GM21723 (cell line): ENCODE data around the gene CTNNA3.
A peak's percentile ranks its signal among the peaks of the same experiment; 100 is the strongest.
"Not testable (repeated sequence)": the region's sequence is repeated elsewhere in the genome, so short reads cannot be mapped to it uniquely, and the experiment has no call there.

Source experiments
- ATAC-seq: cut with Tn5 transposase; IDR thresholded peaks from one replicate; pipeline ENCODE4 v1.9.1; 2021; ENCODE audit warnings: mild to moderate bottlenecking, moderate library complexity; ENCODE audit not compliant: unreplicated experiment

The CTNNA3 gene

DNA sequence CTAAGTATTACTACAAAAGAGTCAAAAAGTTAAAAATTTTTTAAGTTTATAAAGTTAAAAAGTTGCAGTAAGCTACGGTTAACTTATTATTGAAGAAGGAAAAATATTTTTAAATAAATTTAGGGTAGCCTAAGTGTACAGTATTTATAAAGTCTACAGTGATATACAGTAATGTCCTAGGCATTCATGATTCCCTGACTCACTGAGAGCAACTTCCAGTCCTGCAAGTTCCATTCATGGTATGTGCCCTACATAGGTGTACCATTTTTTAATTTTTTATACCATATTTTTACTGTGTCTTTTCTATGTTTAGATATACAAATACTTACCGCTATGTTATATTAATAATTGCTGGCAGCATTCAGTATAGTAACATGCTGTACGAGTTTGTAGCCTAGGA is 92.3 kb downstream of the CTNNA3 start:
- ATAC-seq: no peak

DNA sequence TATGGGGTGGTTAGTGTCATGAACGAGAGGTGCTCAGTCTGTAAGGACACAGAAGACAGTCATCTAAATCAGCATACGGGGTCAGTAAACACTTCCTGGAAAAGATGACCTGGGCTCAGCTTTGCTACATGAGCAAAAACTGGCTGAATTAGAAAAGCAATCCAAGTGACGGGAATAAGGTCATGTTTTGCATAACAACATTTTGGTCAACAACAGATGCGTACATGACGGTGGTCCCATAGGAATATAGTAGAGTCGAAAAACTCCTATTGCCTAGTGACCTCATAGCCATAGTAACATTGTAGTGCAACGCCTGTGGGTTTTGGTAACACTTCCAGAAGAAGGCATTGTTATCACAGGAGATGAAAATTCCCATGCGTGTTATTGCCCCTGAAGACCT is 92.9 kb downstream of the CTNNA3 start:
- no peak for ATAC-seq

DNA sequence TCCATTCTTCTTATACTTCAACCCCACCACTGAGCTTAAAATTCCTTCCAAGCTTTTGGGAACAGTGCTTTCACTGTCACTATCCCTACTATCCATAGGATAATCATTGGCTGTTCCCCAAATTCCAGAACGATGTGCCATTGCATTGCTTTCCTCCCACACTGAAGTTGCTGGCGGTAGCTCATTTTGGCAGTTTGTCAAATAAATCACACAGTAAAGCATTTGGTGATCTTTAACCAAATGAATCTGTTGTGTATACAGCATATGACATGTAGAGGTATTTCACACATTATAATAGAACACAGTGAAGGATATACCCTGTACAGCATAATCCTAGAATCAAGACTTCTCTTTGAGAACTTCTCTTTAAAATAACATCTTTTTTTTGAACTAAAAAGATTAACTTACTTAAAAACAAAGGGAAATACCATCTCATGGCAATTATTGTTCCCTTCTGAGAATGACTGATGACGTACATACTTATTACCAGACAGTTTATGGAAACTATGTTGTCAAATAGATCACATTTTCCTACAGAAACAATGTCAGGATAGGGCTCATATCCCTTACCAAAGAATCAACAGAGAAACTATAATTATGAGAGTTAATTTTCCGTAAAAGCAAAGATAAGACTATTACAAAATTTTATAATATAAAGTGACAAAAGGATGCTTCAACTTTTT is 93.6 kb downstream of the CTNNA3 start:
- ATAC-seq: no peak

DNA sequence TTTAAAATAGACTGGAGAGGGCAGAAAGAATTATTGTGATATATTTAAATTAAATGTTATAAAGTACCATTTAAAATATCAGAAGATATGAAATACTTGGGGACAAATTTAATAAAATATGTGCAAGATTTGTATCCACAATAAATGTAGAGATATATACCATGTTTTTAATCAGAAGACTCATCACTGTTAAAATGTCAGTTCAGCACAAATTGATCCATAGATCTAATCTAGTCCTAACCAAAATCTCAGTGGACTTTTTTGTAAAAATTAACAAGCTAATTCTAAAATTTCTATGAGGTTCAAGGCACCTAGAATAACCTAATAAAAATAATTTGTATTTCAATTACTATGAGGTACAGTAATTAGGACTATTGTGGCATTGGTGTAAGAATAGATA is 96.4 kb downstream of the CTNNA3 start:
- ATAC-seq: no peak

DNA sequence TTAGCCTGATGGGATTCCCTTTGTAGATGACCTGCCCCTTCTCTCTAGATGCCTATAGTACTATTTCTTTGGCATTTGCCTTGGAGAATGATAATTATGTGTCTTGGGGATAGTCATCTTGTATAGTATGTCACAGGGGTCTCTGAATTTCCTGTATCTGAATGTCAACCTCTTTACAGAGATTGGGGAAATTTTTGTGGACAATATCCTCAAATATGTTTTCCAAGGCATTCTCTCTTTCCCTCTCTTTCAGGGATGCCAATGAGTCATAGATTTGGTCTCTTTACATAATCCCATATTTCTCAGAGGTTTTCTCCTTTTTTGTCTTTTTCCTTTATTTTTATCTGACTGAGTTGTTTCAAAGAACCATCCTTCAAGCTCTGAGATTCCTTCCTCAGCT is 99.4 kb downstream of the CTNNA3 start:
- ATAC-seq: no peak

DNA sequence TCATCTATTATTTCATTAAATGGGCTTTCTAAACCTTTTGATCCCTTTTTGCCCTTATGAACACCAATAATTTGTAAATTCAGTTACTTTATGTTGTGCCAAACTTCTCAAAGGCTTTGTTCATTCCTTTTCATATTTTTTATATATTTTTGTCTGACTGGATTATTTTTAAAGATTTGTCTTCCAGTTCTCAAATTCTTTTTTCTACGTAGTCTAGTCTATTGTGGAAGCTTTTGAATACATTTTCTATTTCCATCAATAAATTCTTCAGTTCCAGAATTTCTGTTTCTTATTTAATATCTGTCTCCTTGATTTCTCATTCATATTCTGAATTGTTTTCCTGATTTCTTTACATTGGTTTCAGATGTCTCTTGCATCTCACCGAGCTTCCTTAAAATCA is 108.2 kb downstream of the CTNNA3 start:
- no peak for ATAC-seq

DNA sequence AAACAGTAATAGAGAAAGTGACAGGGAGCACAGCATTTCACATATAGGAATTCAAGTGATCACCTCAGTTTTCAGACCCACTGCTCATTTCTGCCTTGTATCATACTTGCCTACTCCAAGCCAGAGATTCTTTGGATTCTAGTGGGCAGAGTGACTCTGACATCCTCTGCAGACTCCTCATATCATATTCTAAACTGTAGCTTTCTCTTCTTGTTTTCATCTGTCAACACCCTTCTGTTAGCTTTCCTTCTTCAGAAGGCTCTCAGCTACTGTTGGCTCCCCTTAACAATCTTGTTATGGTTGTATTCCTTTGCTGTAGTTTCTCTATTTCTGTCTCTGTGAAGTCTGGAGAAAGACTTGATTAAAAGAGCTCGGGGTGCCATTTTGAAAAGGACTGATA is 120.5 kb downstream of the CTNNA3 start:
- ATAC-seq: no peak

DNA sequence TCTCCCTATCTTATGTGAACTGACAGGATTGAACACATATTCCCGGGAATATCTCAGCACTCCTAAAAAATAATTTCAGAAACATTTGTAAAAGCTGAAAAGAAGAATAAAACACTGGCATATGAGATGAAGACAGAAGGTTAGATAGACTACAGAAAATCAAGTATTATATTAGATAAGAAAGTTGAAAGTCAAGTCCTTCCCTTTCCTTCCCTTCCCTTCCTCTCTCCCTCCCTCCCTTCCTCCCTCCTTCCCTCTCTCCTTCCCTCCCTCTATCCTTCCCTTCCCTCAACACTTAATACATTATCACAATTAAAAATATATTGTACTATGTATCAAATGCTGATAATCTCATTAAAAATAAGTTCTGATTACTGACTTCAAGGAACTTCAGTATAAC is 122.5 kb downstream of the CTNNA3 start:
- ATAC-seq: no peak

DNA sequence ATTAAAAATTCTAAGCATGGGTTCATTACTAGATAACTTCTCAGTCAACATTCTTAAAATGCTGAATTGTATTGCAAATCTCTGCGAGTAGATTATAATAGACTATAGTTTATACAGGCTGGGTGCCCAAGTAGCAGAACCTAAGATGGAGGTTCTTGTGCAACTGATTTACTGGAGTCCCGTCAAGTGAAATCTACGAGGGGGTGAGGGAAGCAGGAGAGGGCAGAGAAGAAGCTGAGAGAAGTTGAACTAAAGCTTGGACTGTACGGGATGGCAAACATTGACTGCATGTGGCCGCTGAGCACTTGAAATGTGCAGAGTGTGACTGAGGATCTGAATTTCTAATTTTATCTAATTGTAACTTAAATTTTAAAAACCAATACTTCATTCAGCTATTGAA is 124.5 kb downstream of the CTNNA3 start:
- ATAC-seq: no peak

DNA sequence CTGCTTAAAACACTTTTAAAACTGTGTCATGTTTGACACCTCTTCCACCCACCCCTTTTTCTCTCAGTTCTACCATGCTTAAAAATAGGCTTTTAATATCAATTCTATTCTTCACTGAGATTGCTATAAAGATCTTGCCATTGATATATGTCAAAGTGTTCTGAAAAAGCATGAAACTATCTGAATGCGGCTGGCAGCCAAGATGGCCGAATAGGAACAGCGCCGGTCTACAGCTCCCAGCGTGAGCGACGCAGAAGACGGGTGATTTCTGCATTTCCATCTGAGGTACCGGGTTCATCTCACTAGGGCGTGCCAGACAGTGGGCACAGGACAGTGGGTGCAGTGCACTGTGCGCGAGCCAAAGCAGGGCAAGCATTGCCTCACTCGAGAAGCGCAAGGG is 137.7 kb downstream of the CTNNA3 start:
- not testable (repeated sequence) for ATAC-seq

DNA sequence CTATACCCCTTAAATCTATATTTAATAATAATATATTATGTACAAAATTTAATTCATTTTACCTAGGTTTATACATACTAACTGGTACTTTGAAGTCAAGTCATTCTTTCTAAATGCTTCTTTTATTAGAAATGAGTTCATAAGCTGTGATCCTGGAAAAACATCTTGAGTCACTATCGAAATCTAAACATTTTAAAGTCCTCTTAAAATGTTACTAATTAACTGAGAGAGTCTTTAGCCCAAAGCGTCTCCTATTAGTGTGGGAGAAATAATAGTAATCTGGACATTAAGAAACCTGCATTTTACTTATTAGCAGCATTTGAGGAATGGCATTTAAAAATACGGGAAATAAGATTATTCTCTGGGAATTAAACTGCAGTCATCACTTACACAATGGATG is 142.7 kb downstream of the CTNNA3 start:
- ATAC-seq: no peak

DNA sequence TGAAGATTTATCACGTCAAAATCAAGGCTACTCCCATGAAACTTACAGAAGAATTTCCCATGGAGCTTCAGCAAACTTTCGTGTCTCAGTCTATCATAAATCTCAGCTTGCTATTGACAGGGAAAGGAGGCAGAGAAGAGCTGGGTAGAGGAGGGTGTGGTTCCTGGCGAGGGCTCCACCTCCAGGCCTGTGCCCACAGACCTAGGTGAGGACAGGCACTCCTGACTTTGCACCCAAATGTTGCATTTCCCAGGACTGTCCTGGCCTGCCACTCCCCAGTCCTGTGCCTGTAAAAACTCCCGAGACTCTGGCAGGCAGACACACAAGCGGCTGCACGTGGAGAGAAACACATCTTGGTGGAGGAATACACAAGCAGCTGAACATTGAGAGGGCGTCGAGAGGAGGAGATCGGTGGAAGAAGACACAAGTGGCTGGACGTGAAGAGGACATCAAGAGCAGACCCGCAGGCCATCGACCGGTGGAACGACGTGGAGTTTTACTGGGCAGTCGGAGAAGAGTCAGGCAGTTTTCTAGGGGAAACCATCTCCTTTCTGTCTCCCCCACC is 145.1 kb downstream of the CTNNA3 start:
- no peak for ATAC-seq

DNA sequence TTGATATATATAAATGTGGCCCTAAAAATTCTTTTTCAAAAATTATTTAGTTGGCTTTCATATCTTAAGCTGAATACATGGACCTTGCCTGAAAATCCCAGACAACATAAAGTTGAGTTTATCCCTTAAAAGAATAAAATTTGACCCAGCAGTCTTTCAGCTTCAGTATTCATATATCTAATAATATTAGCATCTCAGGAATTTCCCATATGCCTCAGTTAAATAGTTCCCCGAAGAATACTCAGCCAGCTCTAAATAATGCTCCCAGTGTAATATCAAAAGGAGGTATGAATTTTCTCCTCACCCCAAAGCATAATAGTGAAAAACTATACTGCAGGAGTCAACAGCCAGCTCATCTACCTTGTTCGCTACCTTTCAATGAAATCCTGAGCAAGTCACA is 145.9 kb downstream of the CTNNA3 start:
- no peak for ATAC-seq

DNA sequence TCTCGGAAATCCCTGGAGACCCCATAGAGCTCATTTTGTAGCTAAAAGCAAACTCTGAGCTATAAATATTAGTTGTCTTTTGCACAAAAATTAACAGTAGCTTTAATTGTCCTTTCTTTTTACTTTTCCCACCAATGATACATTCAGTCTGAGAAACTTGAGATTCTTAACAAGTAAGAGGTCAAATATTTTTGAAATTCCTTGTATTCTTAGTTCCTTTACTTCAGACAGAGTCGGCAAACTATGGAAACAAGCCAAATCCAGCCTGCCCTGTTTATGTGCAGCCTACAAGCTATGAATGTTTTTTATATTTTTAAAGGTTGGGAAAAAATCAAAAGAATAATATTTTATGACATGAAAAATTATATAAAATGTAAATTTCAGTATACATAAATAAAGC is 146.6 kb downstream of the CTNNA3 start:
- no peak for ATAC-seq

DNA sequence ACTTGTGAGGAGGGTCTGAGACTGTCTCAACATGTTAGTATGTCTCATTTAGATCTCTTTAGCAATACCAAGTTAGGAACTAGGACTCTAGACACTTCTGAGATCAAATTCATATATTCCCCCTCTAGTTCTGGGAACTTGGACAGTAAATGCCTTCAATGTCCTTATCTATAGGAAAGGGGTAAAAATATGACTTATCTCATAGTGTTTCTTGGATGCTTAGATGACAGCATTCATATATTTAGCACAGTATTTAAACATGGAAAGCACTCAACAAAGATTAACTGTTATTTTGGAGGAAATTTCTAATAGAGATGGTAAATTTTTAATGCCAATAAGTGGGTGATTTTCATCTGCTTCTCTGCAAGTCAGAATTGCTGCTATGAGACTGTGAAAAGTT is 154.6 kb downstream of the CTNNA3 start:
- no peak for ATAC-seq

DNA sequence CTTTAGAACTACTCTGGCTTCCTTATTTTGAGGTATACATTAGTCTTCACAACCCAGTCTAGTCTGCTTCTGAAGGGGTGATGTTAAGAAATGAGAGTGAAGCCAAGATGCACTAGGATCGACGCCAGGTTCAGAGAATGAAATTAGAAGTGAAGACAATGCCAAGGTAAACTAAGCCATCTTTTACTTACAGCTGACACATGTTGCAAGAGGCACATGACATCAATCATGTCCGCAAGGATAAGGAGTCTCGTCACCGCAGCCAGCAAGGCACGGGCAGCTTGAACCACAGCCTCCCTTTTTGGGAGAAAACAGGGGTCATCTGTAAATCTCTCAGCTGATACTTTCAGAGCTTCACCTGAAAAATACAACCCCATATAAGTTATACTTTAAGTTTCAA is 156.7 kb downstream of the CTNNA3 start:
- ATAC-seq: no peak

DNA sequence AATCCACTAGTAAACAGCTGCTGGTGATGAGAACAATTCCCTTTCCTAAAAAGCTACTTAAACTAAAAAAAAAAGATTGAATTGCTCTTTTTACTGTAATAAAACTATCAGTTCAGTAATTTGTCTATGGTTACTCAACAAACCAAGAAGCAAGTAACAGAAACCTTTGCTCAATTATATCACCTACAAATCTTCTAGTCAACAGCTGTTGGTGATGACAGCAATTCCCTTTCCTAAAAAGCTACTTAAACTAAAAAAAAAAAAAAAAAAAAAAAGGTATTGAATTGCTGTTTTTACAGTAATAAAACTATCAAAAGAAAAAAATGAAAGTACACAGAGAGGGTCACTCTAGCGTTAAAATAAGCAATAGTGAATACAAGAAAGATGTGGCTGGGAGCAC is 158.1 kb downstream of the CTNNA3 start:
- no peak for ATAC-seq

DNA sequence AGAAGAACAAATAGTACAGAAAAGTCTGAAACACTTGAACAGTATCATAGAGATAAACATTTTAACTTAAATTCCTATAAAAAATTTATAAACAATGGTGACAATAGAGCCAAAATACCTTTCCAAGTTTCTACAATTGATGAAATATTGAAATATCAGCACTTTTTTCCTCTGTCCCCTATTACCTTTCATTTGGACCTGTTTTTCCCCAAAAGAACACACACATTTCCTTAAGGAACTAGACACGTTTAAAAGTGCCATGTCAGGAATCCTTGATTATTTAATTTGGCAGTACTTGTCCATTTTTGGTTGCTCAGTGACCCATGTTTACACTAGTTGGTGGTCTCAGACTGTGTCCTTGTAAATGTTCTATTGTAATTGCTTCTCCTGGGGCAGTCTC is 162.6 kb downstream of the CTNNA3 start:
- ATAC-seq: no peak

DNA sequence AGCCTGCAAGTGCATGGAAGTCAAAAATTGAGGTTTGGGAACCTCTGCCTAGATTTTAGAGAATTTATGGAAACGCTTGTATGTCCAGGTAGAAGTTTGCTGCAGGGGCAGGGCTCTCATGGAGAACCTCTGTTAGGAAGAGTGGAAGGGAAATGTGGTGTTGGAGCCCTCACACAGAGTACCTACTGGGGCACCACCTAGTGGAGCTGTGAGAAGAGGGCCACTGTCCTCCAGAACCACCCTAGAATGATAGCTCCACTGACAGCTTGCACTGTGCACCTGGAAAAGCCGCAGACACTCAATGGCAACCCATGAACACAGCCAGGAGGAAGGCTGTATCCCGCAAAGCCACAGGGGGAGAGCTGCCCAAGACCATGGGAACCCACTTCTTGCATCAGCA is 165.0 kb downstream of the CTNNA3 start:
- ATAC-seq: not testable (repeated sequence)

DNA sequence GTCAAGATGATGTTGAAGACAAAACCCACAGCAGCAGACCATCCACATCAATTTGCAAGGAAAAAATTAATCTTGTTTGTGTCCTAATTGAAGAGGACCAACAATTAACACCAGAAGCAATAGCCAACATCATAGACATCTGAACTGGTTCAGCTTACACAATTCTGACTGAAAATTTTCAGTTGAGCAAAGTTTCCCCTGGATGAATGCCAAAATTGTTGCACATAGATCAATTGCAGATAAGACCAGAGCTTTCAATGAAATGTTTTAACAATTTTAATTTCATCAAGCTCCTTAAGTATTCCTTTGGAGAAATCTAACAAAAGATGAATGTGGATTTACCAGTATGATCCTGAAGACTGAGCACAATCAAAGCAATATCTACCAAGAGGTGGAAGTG is 168.6 kb downstream of the CTNNA3 start:
- ATAC-seq: no peak

DNA sequence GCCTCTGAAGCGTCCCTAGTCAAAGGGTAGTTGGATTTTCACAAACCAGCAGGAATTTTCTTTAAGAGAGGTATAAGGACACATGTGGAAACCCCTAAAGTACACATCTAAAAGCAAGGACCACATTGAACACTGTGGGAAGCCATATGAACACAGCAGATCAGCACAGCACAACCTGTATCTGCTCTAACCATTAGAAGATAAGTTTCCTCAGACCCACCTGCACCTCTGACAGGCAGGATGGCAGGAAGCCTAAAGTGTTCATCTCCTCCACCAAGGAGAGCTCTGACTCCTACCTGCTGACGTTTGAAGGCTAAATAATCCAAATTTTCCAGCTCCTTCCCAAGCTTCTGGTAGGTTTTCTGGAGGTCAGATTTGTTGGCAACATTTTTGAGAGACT is 174.4 kb downstream of the CTNNA3 start:
- ATAC-seq: no peak

DNA sequence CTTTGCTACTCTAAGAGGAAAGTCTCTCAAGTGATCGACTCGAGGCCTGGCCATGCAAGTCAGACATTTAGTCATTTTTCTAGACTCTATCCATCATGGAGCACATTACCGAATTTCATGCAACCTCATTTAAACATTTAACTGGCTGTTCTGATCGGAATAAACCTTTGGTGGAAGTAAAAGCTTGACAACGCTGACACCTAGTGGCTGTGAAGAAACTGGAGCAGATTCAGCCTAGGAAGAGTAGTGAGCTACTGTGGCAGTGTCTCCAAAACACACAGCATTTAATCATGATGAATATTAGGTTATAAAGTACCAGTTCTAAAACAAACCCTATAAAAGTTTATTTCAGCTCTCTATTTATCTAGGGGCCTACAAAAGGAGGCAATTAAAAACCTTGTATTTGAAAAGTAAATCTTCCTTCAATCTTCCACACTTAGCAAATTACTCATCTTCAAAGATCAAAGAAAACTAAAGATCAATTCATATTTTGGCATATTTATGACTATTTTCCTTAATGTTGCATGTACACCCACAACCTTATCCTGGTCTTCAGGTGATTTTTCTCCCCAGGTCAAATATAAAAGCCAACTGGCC is 175.0 kb downstream of the CTNNA3 start:
- peak; percentile 84 for ATAC-seq

DNA sequence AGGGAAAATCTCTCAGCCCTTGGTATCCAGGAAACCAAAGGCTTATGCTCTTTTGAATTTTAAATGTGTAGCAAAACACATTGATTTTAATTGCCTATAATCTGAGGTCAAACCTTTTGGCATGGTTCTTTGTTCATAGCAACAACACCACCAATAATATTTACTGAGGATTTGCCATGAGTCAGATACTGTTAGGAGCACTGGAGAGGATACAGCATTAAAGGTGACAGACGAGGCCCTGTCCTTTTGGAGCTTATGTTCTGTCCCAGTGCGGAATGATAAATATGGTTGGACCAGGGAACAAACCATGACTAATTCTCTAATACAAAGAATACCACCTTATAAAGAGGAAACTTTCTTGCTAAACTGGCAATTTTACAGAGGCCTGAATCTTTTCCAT is 176.6 kb downstream of the CTNNA3 start:
- no peak for ATAC-seq
